GM06990 (cell line): ENCODE data around the gene ETS1.

Experiments used
- DNase-seq: peaks from one replicate; pipeline ENCODE4 v3.0.0-alpha.2; 2011; ENCODE audit not compliant: insufficient read length; ENCODE audit errors: extremely low read depth
- H3K27me3 ChIP-seq: replicated peaks from 2 replicates; pipeline ENCODE4 v1.6.0; 2011; ENCODE audit warnings: low read length; ENCODE audit not compliant: control insufficient read depth, insufficient read depth
- H3K36me3 ChIP-seq: 2 replicates; pipeline ENCODE4 v1.5.1; 2011; ENCODE audit warnings: low read length; ENCODE audit not compliant: control insufficient read depth, insufficient read depth
- H3K4me3 ChIP-seq: replicated peaks from 2 replicates; pipeline ENCODE4 v1.5.1; 2011; ENCODE audit warnings: low read depth, mild to moderate bottlenecking, control low read depth, low read length
- CTCF ChIP-seq: IDR thresholded peaks from 2 replicates; pipeline ENCODE4 v1.5.1; 2011; ENCODE audit warnings: low read length, control low read depth, mild to moderate bottlenecking, inconsistent platforms; ENCODE audit not compliant: insufficient read depth, poor library complexity, severe bottlenecking

Gene ETS1

GRCh38 chr11:128421577-128422330 lies 165.6 kb downstream of the ETS1 start:
- no peaks in the 10 kb centered on the region for H3K27me3 ChIP-seq
- TF ChIP-seq CTCF: no peak
- DNase-seq: no peak
- H3K36me3 ChIP-seq: no peaks in the 10 kb centered on the region
- H3K4me3 ChIP-seq: no peak overlapping the region

GRCh38 chr11:128420951-128421350 lies 166.4 kb downstream of the ETS1 start:
- no peak for TF ChIP-seq CTCF
- Histone ChIP-seq H3K36me3 (no peaks in the 10 kb centered on the region), H3K27me3 (no peaks in the 10 kb centered on the region), H3K4me3 (no peak overlapping the region)
- no peak for DNase-seq

GRCh38 chr11:128420265-128420664 lies 167.1 kb downstream of the ETS1 start:
- Histone ChIP-seq H3K4me3 (no peak overlapping the region), H3K36me3 (no peaks in the 10 kb centered on the region), H3K27me3 (no peaks in the 10 kb centered on the region)
- TF ChIP-seq CTCF: no peak
- DNase-seq: no peak

GRCh38 chr11:128419012-128419767 lies 168.2 kb downstream of the ETS1 start:
- Histone ChIP-seq H3K4me3 (no peak overlapping the region), H3K36me3 (no peaks in the 10 kb centered on the region), H3K27me3 (no peaks in the 10 kb centered on the region)
- TF ChIP-seq CTCF: no peak
- no peak for DNase-seq

- DNase-seq: no peak
- H3K4me3 ChIP-seq: no peak overlapping the region
- H3K36me3 ChIP-seq: no peaks in the 10 kb centered on the region
- no peaks in the 10 kb centered on the region for H3K27me3 ChIP-seq
- TF ChIP-seq CTCF: no peak
Observed at GRCh38 chr11:128417607-128418324, 169.6 kb downstream of the ETS1 start.
